Testis (tissue), 2 donors: ENCODE data around the gene TMEM229B.

Experiments used
- CTCF ChIP-seq, 3 experiments: fragments of 450-650 bp in 2 of 3; fragments of 200-600 bp in 1 of 3; sonication (generic) in 1 of 3; IDR thresholded peaks; one replicate each; pipeline ENCODE4 v1.5.1; 2016 to 2019; ENCODE audit warnings: antibody characterized with exemption in 3 of 3, mild to moderate bottlenecking in 2 of 3, moderate library complexity in 1 of 3
- POLR2A ChIP-seq: fragments of 450-650 bp; IDR thresholded peaks from one replicate; pipeline ENCODE4 v1.6.1; 2017; ENCODE audit warnings: antibody characterized with exemption, mild to moderate bottlenecking, moderate library complexity

GRCh38 chr14:67532998-67533753, 44.7 kb upstream of the TMEM229B start, which contains the start of gene PLEKHH1:
- TF ChIP-seq CTCF (IDR thresholded peaks at IDR 0.05) (peak in 1 of 3 experiments; percentile 1), POLR2A (no peak)
